Testis (tissue), 2 donors: Measurements from ENCODE around the gene MEFV.

Source experiments
- CTCF ChIP-seq, 3 experiments: fragments of 450-650 bp in 2 of 3; fragments of 200-600 bp in 1 of 3; sonication (generic) in 1 of 3; IDR thresholded peaks; one replicate each; pipeline ENCODE4 v1.5.1; 2016 to 2019; ENCODE audit warnings: antibody characterized with exemption in 3 of 3, mild to moderate bottlenecking in 2 of 3, moderate library complexity in 1 of 3
- POLR2A ChIP-seq: fragments of 450-650 bp; IDR thresholded peaks from one replicate; pipeline ENCODE4 v1.6.1; 2017; ENCODE audit warnings: antibody characterized with exemption, mild to moderate bottlenecking, moderate library complexity

- TF ChIP-seq POLR2A (no peak), CTCF (IDR thresholded peaks at IDR 0.05) (no peak)
Measured at GRCh38 chr16:3235856-3236669, 20.4 kb downstream of the MEFV start.
